Measurements from ENCODE around the gene NIPBL. TPM values are rescaled to one million over a fixed set of nuclear protein-coding genes. Genes with fewer than 3 reads are reported as not detected.

The NIPBL gene
- total and polyA plus RNA-seq, 10 of the 15 experiments (the other 5 are each of a cell fraction or from before 2014, with no cell fraction given): 10.4 to 50.4 (median 20.2) TPM

DNA sequence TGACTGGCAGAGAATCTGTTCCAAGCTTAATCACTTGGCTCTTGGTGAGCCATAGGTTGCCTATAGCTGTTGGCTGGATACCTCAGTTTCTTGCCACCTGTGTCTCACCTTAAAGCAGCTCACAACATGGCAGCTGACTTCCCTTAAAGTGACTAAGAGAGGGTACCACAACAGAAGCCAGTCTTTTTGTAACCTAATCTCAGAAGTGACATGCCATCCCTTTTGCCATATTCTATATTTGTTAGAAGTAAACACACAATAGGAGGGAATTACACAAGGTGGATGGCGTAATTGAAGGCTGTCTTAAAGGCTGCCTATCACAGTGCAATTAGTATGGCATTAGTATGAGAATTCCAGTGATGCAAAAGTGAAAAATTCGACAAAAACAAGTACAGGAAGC is 28.1 kb downstream of the NIPBL start:
- in situ Hi-C loops (cut with MboI) (no loop called here), intact Hi-C loops (cut with micrococcal nuclease; ENCODE audit: unreplicated experiment) (no loop called here)
- peaks cover 97% of the 10 kb centered on the region for H3K79me2 ChIP-seq (ENCODE audit: control insufficient read depth, insufficient read depth, low read length)
- WGBS (ENCODE audit: insufficient coverage, insufficient replicate concordance, low lambda C conversion rate, missing lambda C conversion rate): 66% methylated on average over 2 of the region's 2 CpGs
- H3K9ac ChIP-seq (ENCODE audit: control insufficient read depth, insufficient read depth, low read length): no peak overlapping the region
- BruUV-seq (replicated peaks): no TSS peak
- no peaks in the 10 kb centered on the region for H3K27me3 ChIP-seq (replicated peaks in 1 of 2; ENCODE audit: control insufficient read depth in 2 of 2, insufficient read depth in 2 of 2, low read length in 1 of 2)
- H3K4me3 ChIP-seq: no peak overlapping the region
- TF ChIP-seq, protein P1, sequence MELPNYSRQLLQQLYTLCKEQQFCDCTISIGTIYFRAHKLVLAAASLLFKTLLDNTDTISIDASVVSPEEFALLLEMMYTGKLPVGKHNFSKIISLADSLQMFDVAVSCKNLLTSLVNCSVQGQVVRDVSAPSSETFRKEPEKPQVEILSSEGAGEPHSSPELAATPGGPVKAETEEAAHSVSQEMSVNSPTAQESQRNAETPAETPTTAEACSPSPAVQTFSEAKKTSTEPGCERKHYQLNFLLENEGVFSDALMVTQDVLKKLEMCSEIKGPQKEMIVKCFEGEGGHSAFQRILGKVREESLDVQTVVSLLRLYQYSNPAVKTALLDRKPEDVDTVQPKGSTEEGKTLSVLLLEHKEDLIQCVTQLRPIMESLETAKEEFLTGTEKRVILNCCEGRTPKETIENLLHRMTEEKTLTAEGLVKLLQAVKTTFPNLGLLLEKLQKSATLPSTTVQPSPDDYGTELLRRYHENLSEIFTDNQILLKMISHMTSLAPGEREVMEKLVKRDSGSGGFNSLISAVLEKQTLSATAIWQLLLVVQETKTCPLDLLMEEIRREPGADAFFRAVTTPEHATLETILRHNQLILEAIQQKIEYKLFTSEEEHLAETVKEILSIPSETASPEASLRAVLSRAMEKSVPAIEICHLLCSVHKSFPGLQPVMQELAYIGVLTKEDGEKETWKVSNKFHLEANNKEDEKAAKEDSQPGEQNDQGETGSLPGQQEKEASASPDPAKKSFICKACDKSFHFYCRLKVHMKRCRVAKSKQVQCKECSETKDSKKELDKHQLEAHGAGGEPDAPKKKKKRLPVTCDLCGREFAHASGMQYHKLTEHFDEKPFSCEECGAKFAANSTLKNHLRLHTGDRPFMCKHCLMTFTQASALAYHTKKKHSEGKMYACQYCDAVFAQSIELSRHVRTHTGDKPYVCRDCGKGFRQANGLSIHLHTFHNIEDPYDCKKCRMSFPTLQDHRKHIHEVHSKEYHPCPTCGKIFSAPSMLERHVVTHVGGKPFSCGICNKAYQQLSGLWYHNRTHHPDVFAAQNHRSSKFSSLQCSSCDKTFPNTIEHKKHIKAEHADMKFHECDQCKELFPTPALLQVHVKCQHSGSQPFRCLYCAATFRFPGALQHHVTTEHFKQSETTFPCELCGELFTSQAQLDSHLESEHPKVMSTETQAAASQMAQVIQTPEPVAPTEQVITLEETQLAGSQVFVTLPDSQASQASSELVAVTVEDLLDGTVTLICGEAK (IDR thresholded peaks at IDR 0.05; ENCODE audit: borderline replicate concordance): no peak
- TF ChIP-seq HDAC2 (IDR thresholded peaks at IDR 0.05) (no peak), HCFC1 (IDR thresholded peaks at IDR 0.05; ENCODE audit: low read length) (no peak), DPF2 (IDR thresholded peaks at IDR 0.05) (no peak), TARDBP (IDR thresholded peaks at IDR 0.05; ENCODE audit: borderline replicate concordance) (no peak), MYB (IDR thresholded peaks at IDR 0.05; ENCODE audit: borderline replicate concordance, low read depth, low read length) (no peak), CBX5 (IDR thresholded peaks at IDR 0.05; ENCODE audit: low read depth) (no peak), BMI1 (IDR thresholded peaks at IDR 0.05; ENCODE audit: borderline replicate concordance) (no peak)
- TF ChIP-seq, protein P2, sequence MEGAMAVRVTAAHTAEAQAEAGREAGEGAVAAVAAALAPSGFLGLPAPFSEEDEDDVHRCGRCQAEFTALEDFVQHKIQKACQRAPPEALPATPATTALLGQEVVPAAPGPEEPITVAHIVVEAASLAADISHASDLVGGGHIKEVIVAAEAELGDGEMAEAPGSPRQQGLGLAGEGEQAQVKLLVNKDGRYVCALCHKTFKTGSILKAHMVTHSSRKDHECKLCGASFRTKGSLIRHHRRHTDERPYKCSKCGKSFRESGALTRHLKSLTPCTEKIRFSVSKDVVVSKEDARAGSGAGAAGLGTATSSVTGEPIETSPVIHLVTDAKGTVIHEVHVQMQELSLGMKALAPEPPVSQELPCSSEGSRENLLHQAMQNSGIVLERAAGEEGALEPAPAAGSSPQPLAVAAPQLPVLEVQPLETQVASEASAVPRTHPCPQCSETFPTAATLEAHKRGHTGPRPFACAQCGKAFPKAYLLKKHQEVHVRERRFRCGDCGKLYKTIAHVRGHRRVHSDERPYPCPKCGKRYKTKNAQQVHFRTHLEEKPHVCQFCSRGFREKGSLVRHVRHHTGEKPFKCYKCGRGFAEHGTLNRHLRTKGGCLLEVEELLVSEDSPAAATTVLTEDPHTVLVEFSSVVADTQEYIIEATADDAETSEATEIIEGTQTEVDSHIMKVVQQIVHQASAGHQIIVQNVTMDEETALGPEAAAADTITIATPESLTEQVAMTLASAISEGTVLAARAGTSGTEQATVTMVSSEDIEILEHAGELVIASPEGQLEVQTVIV (IDR thresholded peaks at IDR 0.05; ENCODE audit: borderline replicate concordance, partially characterized antibody): no peak
- TF ChIP-seq, protein P3, sequence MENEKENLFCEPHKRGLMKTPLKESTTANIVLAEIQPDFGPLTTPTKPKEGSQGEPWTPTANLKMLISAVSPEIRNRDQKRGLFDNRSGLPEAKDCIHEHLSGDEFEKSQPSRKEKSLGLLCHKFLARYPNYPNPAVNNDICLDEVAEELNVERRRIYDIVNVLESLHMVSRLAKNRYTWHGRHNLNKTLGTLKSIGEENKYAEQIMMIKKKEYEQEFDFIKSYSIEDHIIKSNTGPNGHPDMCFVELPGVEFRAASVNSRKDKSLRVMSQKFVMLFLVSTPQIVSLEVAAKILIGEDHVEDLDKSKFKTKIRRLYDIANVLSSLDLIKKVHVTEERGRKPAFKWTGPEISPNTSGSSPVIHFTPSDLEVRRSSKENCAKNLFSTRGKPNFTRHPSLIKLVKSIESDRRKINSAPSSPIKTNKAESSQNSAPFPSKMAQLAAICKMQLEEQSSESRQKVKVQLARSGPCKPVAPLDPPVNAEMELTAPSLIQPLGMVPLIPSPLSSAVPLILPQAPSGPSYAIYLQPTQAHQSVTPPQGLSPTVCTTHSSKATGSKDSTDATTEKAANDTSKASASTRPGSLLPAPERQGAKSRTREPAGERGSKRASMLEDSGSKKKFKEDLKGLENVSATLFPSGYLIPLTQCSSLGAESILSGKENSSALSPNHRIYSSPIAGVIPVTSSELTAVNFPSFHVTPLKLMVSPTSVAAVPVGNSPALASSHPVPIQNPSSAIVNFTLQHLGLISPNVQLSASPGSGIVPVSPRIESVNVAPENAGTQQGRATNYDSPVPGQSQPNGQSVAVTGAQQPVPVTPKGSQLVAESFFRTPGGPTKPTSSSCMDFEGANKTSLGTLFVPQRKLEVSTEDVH (IDR thresholded peaks at IDR 0.05; ENCODE audit: low read depth, partially characterized antibody): no peak
- H3K36me3 ChIP-seq (ENCODE audit: control insufficient read depth in 2 of 2, insufficient read depth in 2 of 2, low read length in 1 of 2): no peaks in the 10 kb centered on the region; a peak in 1 of 4 replicates
- CTCF ChIA-PET: interaction anchor here (0.6 kb wide), 1 partner anchor 10 kb away, joined by 3 read pairs; no protein-coding TSS in a partner anchor
- no peak for ATAC-seq
- no peak for DNase-seq (ENCODE audit: low read depth, low spot score)
- H2AFZ ChIP-seq (ENCODE audit: control insufficient read depth, low read depth, low read length): no peak overlapping the region
- peaks cover 12% of the 10 kb centered on the region; the same call in 1 of the 2 replicates for H3K4me1 ChIP-seq (ENCODE audit: control insufficient read depth, insufficient read depth, low read length)
- POLR2A ChIA-PET: no interaction called here
- RAD21 ChIA-PET (ENCODE audit: unreplicated experiment): no interaction called here
- SMC1A ChIA-PET (ENCODE audit: uncharacterized antibody, unreplicated experiment): no interaction called here
- no peak overlapping the region for H3K4me2 ChIP-seq (ENCODE audit: control insufficient read depth, insufficient read depth)
- H3K9me3 ChIP-seq (replicated peaks; ENCODE audit: control insufficient read depth, insufficient read depth, low read length): peaks cover 12% of the 10 kb centered on the region
- no peak for FAIRE-seq
- no peaks in the 10 kb centered on the region for H4K20me1 ChIP-seq (ENCODE audit: control insufficient read depth, insufficient read depth)
- no peak overlapping the region for H3K27ac ChIP-seq (ENCODE audit: control insufficient read depth, insufficient read depth)
